Effector memory CD4-positive, alpha-beta T cell (primary cell): ENCODE measurements around the gene LHX3.

Source experiments
- DNase-seq, 3 donors: peaks; one replicate each; pipeline ENCODE4 v3.0.0-alpha.2; 2020
- H3K27ac ChIP-seq: 2 replicates; pipeline ENCODE4 v1.7.0; 2013; ENCODE audit warnings: mild to moderate bottlenecking, low read length, moderate library complexity; ENCODE audit not compliant: insufficient read depth, poor library complexity, severe bottlenecking
- H3K27me3 ChIP-seq: replicated peaks from 2 replicates; pipeline ENCODE4 v1.7.0; 2013; ENCODE audit warnings: mild to moderate bottlenecking, low read length; ENCODE audit not compliant: insufficient read depth, control insufficient read depth, poor library complexity, severe bottlenecking
- H3K36me3 ChIP-seq: 2 replicates; pipeline ENCODE4 v1.7.0; 2013; ENCODE audit warnings: mild to moderate bottlenecking, low read length, moderate library complexity; ENCODE audit not compliant: control insufficient read depth, insufficient read depth
- H3K4me1 ChIP-seq: 2 replicates; pipeline ENCODE4 v1.7.0; 2013; ENCODE audit warnings: low read length, mild to moderate bottlenecking; ENCODE audit not compliant: control insufficient read depth, insufficient read depth, poor library complexity, severe bottlenecking
- H3K4me3 ChIP-seq: 2 replicates; pipeline ENCODE4 v1.7.0; 2013; ENCODE audit warnings: low read length, low read depth, mild to moderate bottlenecking; ENCODE audit not compliant: insufficient read depth, poor library complexity, severe bottlenecking
- H3K9me3 ChIP-seq: 2 replicates; pipeline ENCODE4 v1.7.0; 2013; ENCODE audit warnings: mild to moderate bottlenecking, low read length, moderate library complexity; ENCODE audit not compliant: control insufficient read depth

The LHX3 gene

GRCh38 chr9:136185596-136186366, 19.1 kb downstream of the LHX3 start:
- no peaks in the 10 kb centered on the region for H3K4me1 ChIP-seq
- no peak for DNase-seq
- peaks cover 7% of the 10 kb centered on the region for H3K27me3 ChIP-seq
- H3K27ac ChIP-seq, result no peak overlapping the region
- H3K9me3 ChIP-seq, result no peaks in the 10 kb centered on the region
- H3K36me3 ChIP-seq, result no peaks in the 10 kb centered on the region
- no peak overlapping the region for H3K4me3 ChIP-seq

GRCh38 chr9:136185066-136185465, 19.9 kb downstream of the LHX3 start:
- Histone ChIP-seq H3K27me3 (peaks cover 5% of the 10 kb centered on the region), H3K4me1 (no peaks in the 10 kb centered on the region), H3K9me3 (no peaks in the 10 kb centered on the region), H3K27ac (no peak overlapping the region), H3K4me3 (no peak overlapping the region), H3K36me3 (no peaks in the 10 kb centered on the region)
- DNase-seq, result no peak

- H3K27ac ChIP-seq, result no peak overlapping the region
- no peaks in the 10 kb centered on the region for H3K36me3 ChIP-seq
- H3K4me1 ChIP-seq, result no peaks in the 10 kb centered on the region
- no peak overlapping the region for H3K4me3 ChIP-seq
- DNase-seq, result no peak
- peaks cover 5% of the 10 kb centered on the region for H3K27me3 ChIP-seq
- no peaks in the 10 kb centered on the region for H3K9me3 ChIP-seq
Observed at GRCh38 chr9:136182850-136183422, 22.0 kb downstream of the LHX3 start.

- peaks cover 5% of the 10 kb centered on the region for H3K27me3 ChIP-seq
- no peak for DNase-seq
- no peak overlapping the region for H3K27ac ChIP-seq
- H3K9me3 ChIP-seq, result no peaks in the 10 kb centered on the region
- no peak overlapping the region for H3K4me3 ChIP-seq
- no peaks in the 10 kb centered on the region for H3K4me1 ChIP-seq
- H3K36me3 ChIP-seq, result no peaks in the 10 kb centered on the region
Observed at GRCh38 chr9:136182420-136182787, 22.5 kb downstream of the LHX3 start.

- Histone ChIP-seq H3K27me3 (peaks cover 5% of the 10 kb centered on the region), H3K27ac (no peak overlapping the region), H3K4me3 (no peak overlapping the region), H3K4me1 (no peaks in the 10 kb centered on the region), H3K36me3 (no peaks in the 10 kb centered on the region), H3K9me3 (no peaks in the 10 kb centered on the region)
- no peak for DNase-seq
Observed at GRCh38 chr9:136181784-136182419, 23.0 kb downstream of the LHX3 start.

GRCh38 chr9:136180586-136180985, 24.3 kb downstream of the LHX3 start:
- H3K27me3 ChIP-seq, result peaks cover 5% of the 10 kb centered on the region
- H3K36me3 ChIP-seq, result no peaks in the 10 kb centered on the region
- no peak overlapping the region for H3K27ac ChIP-seq
- no peaks in the 10 kb centered on the region for H3K4me1 ChIP-seq
- H3K9me3 ChIP-seq, result no peaks in the 10 kb centered on the region
- no peak overlapping the region for H3K4me3 ChIP-seq
- no peak for DNase-seq

- Histone ChIP-seq H3K4me3 (no peak overlapping the region), H3K4me1 (no peaks in the 10 kb centered on the region), H3K27ac (no peak overlapping the region), H3K36me3 (no peaks in the 10 kb centered on the region), H3K9me3 (no peaks in the 10 kb centered on the region), H3K27me3 (no peaks in the 10 kb centered on the region)
- DNase-seq, result no peak
Observed at GRCh38 chr9:136179761-136180160, 25.2 kb downstream of the LHX3 start.

GRCh38 chr9:136179101-136179616, 25.8 kb downstream of the LHX3 start:
- no peaks in the 10 kb centered on the region for H3K36me3 ChIP-seq
- H3K9me3 ChIP-seq, result no peaks in the 10 kb centered on the region
- H3K27ac ChIP-seq, result no peak overlapping the region
- no peak for DNase-seq
- H3K4me3 ChIP-seq, result no peak overlapping the region
- no peaks in the 10 kb centered on the region for H3K4me1 ChIP-seq
- H3K27me3 ChIP-seq, result no peaks in the 10 kb centered on the region

- Histone ChIP-seq H3K27ac (no peak overlapping the region), H3K27me3 (no peaks in the 10 kb centered on the region), H3K9me3 (no peaks in the 10 kb centered on the region), H3K36me3 (no peaks in the 10 kb centered on the region), H3K4me1 (no peaks in the 10 kb centered on the region), H3K4me3 (no peak overlapping the region)
- no peak for DNase-seq
Observed at GRCh38 chr9:136178773-136179075, 26.2 kb downstream of the LHX3 start.

- no peak overlapping the region for H3K27ac ChIP-seq
- no peaks in the 10 kb centered on the region for H3K4me1 ChIP-seq
- no peak overlapping the region for H3K4me3 ChIP-seq
- no peaks in the 10 kb centered on the region for H3K9me3 ChIP-seq
- H3K27me3 ChIP-seq, result no peaks in the 10 kb centered on the region
- no peak for DNase-seq
- H3K36me3 ChIP-seq, result no peaks in the 10 kb centered on the region
Observed at GRCh38 chr9:136178061-136178772, 26.7 kb downstream of the LHX3 start.
